Activated CD4-positive, alpha-beta T cell treated with anti-CD3 and anti-CD28 coated beads, Interleukin-2, amount 50 U/mL, for 24 hours (primary cell): ENCODE results near the gene UROC1.

ENCODE experiments used
- DNase-seq, 2 donors: peaks; one replicate each; pipeline ENCODE4 v3.0.0-alpha.2; 2020; ENCODE audit warnings: low read depth in 1 of 2, low spot score in 1 of 2

Gene UROC1

DNA sequence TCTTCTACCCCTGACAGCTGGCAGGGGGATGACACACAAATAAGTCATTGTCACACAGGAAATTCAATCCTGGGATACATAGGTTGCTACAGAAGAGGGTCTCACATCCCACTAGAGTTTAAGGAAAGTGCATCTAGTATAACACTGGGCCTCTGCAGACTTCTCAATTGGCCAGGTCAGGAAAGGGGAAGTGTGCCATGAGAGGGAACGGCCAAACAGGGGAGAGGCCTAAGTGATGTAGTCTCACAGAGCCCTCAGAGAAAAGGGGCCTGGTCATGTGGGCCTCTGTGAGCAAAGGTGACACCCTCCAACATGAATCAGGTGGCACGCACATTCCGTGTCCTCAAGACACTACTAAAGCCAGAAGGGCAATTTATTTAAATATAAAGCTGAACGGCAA lies 53.1 kb downstream of the UROC1 start:
- DNase-seq, result no peak

DNA sequence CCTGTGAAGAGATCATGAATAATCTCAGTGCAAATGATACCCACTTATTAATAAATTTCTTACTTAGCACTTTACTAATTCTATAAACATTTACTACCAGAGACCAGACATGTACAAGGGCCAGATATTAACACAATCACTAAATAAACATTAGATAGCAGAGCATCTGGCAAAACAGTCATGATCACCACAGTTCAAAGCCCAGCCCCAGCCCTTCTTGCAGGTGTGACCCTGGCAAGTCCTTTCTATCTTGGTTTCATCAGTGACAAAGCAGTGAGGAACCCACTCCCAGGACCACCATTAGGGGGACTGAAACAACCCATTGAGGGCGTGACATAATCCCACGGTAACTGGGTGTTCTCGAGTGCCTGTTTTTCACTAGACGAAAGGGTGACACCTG lies 53.5 kb downstream of the UROC1 start:
- DNase-seq, result no peak

- DNase-seq, result no peak
Measured at GRCh38 chr3:126463521-126463920, 54.1 kb downstream of the UROC1 start.

DNA sequence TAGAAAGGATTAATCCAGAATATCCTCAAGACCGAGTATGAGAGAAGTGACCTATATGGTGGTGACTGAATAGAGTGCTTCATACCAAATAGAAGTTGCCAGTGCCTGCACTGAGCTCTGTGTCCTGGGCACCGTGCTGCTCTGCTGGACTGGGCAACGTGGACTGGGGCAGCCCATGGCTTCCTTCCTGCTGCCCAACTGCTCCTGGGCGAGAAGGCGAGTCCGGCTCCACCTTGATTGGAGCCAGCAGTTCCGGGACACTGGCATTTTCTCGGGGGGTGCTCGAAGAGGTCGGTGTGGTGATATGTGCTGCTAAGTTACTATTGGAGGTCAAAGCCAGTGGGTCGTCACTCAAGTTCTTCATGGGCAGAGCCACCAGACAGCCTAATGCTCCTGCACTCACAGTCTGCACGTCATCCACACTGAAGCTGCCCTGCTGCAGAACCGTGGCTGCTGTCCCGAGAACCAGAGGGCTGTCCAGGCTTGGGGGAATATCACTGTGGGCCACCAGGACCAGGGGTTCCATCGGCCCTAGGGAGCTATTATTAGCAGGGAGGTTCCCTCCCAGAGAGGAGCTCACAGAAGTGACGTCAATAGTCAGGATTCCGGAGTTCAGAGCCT lies 56.0 kb downstream of the UROC1 start:
- no peak for DNase-seq

- no peak for DNase-seq
Measured at GRCh38 chr3:126460381-126460780, 57.2 kb downstream of the UROC1 start.

DNA sequence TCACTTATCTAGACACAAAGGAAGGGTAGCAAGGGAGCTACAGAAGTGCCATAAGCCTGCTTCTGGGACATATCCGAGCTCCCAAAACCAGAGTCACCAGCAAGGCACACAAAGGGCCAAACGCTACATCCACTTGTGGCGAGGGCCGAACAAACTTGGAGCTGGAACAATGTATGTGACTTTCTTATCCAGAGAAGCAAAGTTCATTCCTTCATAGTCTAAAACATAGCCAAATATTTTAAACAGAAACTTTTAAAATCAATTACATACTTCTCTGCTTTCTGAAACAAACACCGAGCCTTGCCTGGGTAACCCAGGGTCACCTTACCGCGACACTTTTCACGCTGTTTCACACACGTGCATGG lies 57.8 kb downstream of the UROC1 start:
- no peak for DNase-seq

DNA sequence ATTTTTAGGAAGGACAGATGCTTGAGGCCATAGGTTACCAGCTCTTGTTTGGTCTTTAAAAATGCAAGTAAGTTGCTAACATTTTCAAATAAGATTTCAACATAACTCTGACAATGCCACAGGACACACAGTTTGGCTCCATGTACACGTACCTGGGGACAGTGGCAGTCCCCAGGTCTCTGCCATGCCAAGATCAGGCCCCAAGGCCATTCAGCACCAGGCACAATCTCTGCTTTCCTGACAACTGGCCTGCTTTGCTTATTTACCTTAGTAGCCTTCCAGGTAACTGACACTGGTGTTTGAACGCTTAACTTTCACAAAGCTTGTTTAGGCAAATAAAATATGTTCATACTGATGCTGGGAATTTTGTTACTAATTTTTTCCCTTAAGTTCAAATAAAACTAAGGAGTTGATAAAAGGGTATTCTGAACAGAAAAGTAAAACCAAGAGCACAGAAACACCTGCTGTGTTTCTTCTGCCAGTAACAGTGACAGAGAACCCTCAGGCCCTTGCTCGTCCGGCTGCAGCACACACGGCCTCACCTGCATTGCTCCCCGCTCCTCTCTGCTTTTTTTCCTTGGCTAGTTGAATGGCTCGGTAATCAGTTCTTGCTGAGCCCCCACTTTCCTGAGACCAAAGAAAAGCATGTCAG lies 58.3 kb downstream of the UROC1 start:
- no peak for DNase-seq

- no peak for DNase-seq
Measured at GRCh38 chr3:126456766-126457388, 60.7 kb downstream of the UROC1 start.

DNA sequence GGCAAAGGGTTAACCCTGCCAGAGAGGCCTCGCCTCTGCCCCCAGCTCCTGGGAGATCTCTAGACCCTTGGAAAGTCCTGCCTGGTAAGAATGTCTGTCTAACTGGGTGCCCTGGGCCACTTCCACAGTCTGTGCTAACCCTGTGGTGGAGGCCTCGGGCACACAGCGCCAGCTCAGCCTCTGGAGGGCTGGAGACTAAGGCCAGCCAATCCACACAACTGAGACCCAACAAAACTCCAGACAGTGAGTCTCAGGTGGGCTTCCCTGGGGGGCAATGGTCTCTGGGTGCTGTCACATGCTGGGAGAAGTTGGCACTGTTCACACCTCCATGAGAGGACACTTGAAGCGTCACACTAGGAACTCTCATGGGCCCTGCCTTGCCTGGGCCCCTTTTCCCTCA lies 61.4 kb downstream of the UROC1 start:
- DNase-seq, result no peak

DNA sequence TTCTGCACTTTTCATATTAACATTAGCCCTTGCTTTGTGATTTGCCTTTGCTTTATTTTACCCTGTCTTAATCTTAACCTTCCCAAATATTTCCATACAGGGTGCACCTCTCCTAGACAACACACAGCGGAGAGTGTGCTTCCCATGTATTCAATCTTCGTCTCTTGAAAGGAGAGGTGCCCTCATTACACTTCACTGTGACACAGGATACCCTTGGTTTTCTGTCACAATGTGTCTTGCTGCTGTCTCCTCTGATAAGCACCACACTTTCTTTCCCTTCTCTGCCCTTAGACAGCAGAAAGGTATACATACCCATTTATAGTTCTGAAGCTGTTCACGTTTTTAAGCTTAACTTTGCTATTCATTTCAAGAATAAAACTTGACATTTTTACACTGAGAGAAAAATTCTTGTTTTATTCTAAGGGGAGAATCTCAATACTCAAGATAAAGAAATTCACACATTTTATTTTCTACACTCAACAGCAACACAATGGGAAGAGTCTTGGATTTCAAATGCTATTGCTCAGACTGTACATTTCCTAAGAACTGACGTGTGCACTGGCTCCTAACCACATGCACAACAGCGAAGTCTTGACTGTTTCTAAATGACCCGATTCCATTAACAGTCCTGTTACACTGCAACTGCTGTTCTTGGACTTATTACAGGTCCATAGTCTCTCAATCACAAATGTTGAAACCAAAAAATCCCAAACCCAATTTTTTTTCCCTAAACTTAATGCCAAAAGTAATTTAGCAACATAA lies 63.0 kb downstream of the UROC1 start:
- no peak for DNase-seq

GRCh38 chr3:126454025-126454424 lies 63.5 kb downstream of the UROC1 start:
- no peak for DNase-seq

- DNase-seq, result no peak
Measured at GRCh38 chr3:126452213-126452612, 65.4 kb downstream of the UROC1 start.

GRCh38 chr3:126451511-126451910 lies 66.1 kb downstream of the UROC1 start:
- DNase-seq, result no peak

DNA sequence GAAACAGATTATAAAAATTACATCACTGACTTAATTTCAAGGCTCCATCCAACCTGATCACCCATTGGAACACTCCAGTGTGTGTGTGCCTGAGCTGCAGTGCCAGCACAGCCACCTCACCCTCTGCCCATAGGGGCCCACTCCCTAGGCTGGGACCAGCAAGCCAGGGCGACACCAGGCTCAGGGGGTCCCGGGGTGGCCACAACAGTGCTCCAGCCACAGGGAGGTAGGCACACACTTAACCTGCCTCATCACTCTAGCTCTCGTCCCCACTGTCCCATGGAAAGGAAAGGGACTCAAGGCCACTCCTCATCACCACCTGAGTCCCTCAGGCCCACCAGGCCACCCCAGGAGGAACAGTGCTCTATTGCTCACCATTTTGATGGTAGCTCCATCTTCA lies 66.8 kb downstream of the UROC1 start:
- no peak for DNase-seq

- no peak for DNase-seq
Measured at GRCh38 chr3:126450219-126450618, 67.4 kb downstream of the UROC1 start.

DNA sequence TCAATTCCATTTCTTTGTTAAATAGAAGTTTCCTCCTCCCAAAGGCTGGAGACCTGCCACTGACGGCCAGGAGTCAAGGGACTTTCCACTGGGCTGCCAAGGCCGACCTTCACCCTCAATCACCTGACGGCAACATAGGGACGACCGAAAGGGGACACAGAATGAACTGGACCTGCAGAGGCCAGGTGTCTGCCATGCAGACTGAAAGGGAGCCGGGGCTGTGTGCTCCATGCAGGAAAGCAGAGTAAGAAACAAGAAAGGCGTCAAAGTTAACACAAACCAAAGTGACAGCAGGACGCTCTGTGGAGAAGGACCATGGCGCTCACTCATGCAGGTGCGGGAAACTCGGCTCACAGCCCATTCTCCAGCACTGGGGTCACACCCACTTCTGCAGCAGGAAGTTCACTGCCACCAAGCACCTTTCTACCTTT lies 67.9 kb downstream of the UROC1 start:
- DNase-seq, result no peak

DNA sequence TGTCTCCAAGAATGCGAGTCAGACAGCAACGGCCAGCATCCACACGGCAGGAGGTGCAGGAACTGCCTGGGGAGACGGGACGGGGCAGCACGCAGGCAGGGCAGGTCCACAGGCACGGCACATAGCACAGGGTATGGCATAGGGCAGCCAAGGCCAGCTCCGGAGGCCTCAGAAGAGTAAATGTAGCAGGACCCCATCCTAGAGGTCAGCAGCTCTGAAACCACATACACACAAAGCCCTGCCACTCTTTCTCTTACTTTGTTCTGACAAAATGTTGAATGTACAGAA lies 68.7 kb downstream of the UROC1 start:
- no peak for DNase-seq

- no peak for DNase-seq
Measured at GRCh38 chr3:126448136-126448892, 69.3 kb downstream of the UROC1 start.

DNA sequence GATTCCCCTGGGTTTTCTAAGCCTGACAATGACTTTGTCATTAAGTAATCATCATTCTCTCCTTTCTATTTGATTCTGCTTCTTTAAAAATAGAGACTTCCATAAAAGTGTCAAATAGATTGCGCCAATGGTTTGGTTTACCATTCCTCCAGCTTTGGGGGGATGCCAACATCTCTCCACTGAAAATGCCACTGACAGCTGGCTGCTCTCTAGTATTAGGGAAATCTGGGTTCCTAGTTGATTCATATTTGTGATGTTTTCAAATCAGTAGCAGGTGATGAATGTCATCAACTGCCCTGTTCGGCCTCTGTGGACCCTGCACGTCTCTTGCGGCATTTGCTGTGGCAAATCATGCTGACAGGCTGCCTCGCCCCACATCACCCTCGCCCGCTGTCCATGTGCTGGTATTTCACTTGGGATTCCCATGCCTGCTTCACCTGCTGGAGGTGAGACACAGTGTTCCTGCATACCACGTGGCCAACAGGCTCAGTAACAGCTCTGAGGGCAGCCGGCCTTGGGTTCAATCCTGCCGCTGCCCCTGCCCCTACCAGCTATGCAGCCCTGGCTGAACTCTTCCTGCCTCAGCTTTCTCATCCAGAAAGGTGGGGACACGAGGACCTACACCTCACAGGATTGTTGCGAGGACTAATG lies 70.0 kb downstream of the UROC1 start:
- DNase-seq, result no peak

GRCh38 chr3:126446791-126447190 lies 70.8 kb downstream of the UROC1 start:
- DNase-seq, result no peak

DNA sequence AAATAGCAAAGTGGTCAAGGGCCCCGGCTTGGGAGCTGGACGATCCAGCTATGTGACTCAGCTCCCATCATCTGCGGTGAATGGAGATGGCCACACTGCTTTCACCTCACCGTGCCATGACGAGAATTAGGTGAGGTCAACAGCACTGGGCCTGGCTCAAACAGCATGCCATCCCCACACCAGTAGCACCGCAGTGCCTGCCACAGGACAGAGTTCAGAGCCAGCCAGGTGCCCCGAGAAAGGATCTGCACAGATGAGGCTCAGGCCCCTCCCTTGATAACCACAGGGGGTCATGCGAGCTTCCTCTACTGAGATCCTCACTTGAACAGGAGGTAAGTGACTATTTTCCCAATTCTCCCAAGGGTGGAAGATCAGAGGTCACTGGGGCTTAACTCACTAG lies 71.3 kb downstream of the UROC1 start:
- DNase-seq, result no peak
